HUDEP-2 (cell line): ENCODE data around the gene PTOV1.

ENCODE experiments used
- DNase-seq, 76 experiments: peaks; one replicate each; lab custom pipeline; 2025; ENCODE audit not compliant: unreplicated experiment in 76 of 76; lab: John Stamatoyannopoulos, UW

Gene PTOV1

GRCh38 chr19:49908480-49909420 is 57.8 kb downstream of the PTOV1 start:
- DNase-seq, result no peak

- no peak for DNase-seq
Measured at GRCh38 chr19:49910179-49910578, 59.2 kb downstream of the PTOV1 start.
